ENCODE results near the gene GCHFR.

The GCHFR gene

DNA sequence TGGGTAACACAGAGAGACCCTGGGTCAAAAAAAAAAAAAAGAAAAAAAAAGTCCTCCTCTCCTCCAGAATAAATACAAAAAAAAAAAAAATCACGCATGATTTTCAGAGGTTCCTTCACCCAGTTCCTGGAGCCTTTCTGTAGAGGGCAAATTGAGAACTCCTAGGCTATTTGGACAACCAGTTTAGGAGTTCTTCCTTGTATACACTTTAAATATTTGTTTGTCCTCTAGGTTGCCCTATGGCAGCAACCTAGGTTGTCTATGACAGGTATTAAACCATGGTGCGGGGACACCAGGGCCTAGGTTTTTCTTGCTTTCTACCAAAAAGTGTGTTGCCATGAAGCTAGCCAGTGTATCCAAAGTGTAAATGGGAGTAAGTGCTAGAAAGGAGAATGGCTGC is 39.2 kb downstream of the GCHFR start:
- no peak for DNase-seq
- intact Hi-C loops (cut with DNase I) = loop anchor here (10.0 kb wide), 1 partner anchor 92 kb away; the partner anchor contains the start of gene VPS18

GRCh38 chr15:40803688-40804087 is 39.8 kb downstream of the GCHFR start:
- DNase-seq = no peak
- intact Hi-C loops (cut with DNase I) = loop anchor here (10.0 kb wide), 1 partner anchor 91 kb away; the partner anchor contains the start of gene VPS18

DNA sequence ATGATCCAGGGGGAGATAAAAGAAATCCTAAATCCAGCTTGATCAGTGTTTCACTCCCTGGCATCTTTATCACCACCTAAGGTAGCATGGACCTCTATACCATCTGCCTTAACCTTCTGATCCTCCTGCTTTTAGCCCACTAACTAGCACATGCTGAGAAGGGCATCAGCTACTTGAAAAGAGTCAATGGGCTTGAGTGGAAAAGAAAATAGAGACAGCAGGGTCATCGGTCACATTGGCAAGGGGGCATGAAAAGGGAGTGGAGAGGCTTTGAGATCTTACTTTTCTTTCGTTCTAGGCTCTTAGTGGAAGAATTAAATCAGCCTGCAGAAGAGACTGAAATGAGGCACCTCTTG is 42.8 kb downstream of the GCHFR start:
- DNase-seq = no peak
- intact Hi-C loops (cut with DNase I) = loop anchor here (1.0 to 10.0 kb wide), 3 partner anchors 51 to 239 kb away; partner anchors contain the start of genes CCDC32, RMDN3, RPUSD2 and VPS18

DNA sequence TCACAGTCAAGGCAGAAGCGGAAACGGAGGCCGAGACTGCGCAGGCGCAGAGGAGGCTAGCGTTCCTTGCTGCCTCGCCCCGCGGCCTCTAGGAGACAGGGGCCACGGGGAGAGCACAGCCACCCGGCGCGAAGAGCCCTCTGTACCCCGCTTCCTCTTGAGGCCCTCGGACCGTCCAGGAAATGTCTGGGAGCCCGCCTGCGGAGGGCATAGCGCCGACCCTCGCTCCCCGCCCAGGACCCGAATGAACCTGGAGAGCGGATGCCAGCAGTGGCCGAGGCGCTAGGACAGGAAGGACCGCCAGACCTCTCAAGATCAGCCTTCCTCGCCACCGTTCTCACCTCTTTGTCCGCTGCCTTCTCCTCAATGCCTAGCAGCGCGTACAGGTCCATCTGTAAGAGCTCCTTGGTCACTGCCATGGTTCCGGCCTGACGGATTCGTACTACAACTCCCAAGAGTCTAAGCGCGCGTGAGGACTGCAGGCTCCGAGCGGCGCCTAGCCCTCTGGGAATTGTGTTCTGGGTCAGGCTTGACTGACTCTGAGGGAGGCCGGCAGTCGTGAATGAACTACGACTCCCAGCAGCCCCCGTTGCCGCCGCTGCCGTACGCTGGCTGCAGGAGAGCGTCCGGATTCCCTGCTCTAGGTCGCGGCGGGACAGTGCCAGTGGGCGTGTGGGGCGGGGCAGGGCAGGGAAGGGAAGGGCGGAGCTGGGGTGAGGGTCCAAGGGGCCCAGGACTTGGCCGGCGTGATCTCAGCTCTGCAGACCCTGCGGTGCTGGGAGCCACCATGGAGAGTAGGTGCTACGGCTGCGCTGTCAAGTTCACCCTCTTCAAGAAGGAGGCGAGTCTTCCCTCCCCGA is 43.4 kb downstream of the GCHFR start, which contains the start of the genes DNAJC17 and ZFYVE19:
DNAJC17 (minus strand) TSS at position 446 of the 860 bp plus-strand sequence; CDS start at position 419, 27 bp downstream.
ZFYVE19 (plus strand) TSS at position 62 of the 860 bp plus-strand sequence; CDS start at position 563, 501 bp downstream.
- DNase-seq = peak; percentile 94 to 100 (median 98)
- intact Hi-C loops (cut with DNase I) = loop anchor here (1.0 to 10.0 kb wide), 3 partner anchors 52 to 240 kb away; partner anchors contain the start of genes CCDC32, RMDN3, RPUSD2 and VPS18

DNA sequence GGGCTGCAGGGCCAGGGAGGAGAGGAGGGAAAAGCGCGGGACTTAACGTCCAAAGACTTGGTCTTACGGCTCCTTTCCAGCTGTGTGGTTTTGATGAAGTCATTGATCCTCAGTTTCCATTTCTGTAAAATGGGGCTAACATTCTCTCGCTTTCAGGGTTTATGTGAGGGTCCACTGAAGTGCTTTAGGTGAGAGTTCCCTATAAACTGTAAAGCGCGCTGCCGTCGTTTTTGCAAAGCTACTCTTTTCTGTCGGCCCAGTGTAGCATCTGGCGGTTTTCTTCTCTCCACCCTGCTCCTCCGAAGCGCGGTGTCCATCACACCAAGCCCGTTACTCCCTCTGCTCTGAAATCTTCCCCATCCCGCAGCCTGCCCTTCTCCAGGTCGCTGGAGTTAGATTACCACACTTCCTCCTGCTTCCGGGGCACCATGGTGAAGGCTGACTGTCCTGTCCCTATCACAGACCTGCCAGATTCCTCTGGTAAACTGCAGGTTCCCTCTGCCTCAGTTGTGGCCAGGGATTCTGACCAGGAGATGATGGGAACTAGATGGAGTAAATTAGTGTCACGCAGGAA is 44.1 kb downstream of the GCHFR start:
- intact Hi-C loops (cut with DNase I) = loop anchor here (1.0 to 10.0 kb wide), 3 partner anchors 53 to 241 kb away; partner anchors contain the start of genes CCDC32, RMDN3, RPUSD2 and VPS18
- DNase-seq = peak in 2 of 42 donors; percentile 4 to 15

GRCh38 chr15:40808861-40809450 is 45.1 kb downstream of the GCHFR start:
- no peak for DNase-seq
- intact Hi-C loops (cut with DNase I) = loop anchor here (5.0 to 10.0 kb wide), 2 partner anchors 86 to 242 kb away; partner anchors contain the start of genes CCDC32, RPUSD2 and VPS18

DNA sequence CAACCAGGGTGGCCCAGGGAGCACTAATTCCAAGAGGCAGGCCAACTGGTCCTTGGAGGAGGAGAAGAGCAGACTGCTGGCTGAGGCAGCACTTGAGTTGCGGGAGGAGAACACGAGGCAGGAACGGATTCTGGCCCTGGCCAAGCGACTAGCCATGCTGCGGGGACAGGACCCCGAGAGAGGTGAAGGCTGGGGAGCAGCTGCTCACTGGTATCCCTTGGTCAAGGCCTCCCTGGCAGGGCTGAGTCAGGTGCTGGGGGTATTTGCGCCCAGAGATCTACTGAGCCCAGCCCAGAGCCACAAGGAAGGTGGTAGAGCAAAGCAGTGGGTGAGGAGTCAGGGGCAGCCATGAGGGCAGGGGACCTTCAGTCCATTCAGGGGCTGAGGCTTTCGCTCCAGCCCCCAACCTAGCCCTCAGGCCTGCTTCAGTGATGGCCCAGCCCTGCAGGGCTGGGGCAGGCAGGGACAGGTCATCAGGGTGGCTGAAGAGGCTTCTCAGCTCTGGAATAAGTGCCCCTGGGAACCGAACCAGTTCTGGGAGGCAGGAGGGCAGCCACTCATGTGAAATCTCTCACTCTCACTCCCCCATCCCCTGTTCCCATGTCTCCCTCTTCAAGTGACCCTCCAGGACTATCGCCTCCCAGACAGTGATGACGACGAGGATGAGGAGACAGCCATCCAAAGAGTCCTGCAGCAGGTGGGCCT is 49.0 kb downstream of the GCHFR start:
- no peak for DNase-seq
- intact Hi-C loops (cut with DNase I) = no loop called here

DNA sequence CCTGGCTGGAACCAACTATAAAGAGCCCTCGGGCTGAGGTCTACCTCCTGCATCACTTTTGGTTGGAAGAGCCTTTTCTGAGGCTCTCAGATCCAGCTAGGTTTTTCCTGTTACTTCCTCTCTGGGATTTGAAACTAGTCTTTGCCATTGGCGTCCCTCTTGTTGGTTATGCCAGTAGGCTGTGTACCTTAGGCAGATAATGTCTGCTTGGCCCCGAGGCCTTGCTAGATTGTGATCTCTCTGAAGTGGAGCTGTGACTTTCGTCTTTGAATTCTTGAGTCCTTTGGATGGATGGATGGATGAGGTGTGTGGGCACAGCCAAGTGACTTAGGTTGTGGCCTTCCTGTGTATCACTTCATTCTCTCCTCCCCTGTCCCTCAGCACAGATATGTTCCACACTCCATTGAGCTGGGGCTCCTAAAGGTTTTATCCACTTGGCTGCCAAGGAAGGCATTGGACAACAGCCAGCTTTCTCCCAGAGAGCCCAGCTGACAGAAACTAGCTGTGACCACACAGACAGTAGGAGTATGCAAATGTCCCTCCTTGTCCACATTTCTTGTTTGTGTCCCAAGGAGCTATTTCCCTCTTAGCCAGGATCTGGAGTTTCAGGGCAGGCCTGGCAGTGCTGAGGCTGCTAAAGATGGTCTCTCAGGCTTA is 51.3 kb downstream of the GCHFR start:
- DNase-seq = peak in 11 of 42 donors; percentile 8 to 44 (median 18)
- intact Hi-C loops (cut with DNase I) = no loop called here

Measured in head of caudate nucleus (tissue), 42 donors.